Left renal cortex interstitium (tissue), 4 donors: ENCODE data around the gene LRRC73. TPM values are rescaled to one million over a fixed set of nuclear protein-coding genes. Genes with fewer than 3 reads are reported as not detected.
"Not testable (repeated sequence)": the region's sequence is repeated elsewhere in the genome, so short reads cannot be mapped to it uniquely, and the experiment has no call there.

Experiments used
- DNase-seq, 4 donors: peaks; one replicate each; pipeline ENCODE4 v3.0.0-alpha.2; 2013; ENCODE audit warnings: low read depth in 4 of 4, low spot score in 2 of 4, missing footprints in 1 of 4
- polyA plus RNA-seq, 4 donors: library from polyadenylated mRNA; unstranded; fragments of 120-200 nt; gene quantifications; one replicate each; pipeline ENCODE4 v1.2.1, GENCODE V29; 2013; ENCODE audit not compliant: insufficient read length in 4 of 4

LRRC73 gene, protein sequence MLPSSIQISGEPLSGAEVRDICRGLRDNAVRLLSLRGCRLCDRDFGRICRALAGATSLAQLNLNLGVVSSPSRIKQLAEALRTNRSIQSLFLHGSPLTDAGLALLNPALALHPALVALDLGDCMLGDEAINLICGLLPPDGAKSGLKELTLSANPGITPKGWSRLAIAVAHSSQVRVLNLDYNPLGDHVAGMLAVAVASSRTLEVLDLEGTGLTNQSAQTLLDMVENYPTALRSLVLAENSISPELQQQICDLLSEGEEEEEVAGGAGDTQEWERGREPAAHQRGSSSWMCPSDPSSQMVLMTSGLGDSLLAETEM
- 1 to 10 TPM in 3 of 4 donors, under 1 TPM in 1; 0.95 to 1.8 (median 1.4) TPM for polyA plus RNA-seq

GRCh38 chr6:43509984-43510826 lies at the start of gene LRRC73:
TSS of gene LRRC73 (minus strand) at chr6:43510346. CDS start at chr6:43509785, 561 bp downstream.
- DNase-seq, result peak in 2 of 4 donors; percentile 42 to 60

DNA sequence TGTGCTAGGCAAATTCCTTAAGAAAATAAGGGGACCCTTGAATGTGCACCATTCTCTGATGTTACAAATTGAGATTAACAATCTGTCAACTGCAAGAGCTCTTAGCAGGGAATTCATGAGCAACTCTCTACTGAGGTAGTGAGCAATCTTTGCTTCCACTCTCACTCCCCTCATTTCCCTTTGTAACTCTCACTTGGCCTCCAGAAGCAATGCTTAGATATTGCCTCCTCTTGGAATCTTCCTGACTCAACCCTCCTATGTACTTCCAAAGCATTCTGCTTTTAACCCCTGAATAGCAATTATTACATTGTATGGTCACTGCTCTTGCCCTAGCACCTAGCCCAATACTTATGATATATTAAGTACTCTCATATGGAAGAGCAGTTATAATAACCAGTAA lies 49.2 kb upstream of the LRRC73 start:
- DNase-seq, result no peak

GRCh38 chr6:43557620-43558019 lies 47.5 kb upstream of the LRRC73 start:
- DNase-seq, result not testable (repeated sequence)

GRCh38 chr6:43547222-43547621 lies 37.1 kb upstream of the LRRC73 start:
- DNase-seq, result no peak

GRCh38 chr6:43544461-43544860 lies 34.3 kb upstream of the LRRC73 start:
- DNase-seq, result no peak

DNA sequence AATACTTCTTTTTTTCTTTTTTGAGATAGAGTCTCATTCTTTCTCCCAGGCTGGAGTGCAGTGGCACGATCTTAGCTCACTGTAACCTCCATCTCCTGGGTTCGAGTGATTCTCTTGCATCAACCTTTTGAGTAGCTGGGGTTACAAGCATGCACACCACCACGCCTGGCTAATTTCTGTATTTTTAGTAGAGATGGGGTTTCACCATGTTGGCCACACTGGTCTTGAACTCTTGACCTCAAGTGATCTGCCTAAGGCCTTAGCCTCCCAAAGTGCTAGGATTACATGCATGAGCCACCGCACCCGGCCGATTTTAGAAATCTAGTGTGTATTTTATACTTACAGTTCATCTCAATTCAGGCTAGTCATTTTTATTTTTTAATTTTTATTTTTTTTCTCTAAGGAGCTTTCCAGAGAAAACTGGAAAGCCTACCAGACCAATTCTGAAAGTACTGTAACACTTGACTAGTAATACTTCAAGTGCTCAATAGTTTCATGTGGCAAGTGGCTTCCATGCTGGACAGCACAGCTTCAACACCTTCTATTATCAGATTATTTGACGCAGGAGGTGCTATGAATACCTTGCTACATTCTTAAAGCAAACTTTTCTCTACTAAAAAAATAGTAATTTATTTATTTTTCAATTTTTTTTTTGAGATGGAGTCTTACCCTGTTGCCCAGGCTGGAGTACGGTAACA lies 31.8 kb upstream of the LRRC73 start:
- no peak for DNase-seq

DNA sequence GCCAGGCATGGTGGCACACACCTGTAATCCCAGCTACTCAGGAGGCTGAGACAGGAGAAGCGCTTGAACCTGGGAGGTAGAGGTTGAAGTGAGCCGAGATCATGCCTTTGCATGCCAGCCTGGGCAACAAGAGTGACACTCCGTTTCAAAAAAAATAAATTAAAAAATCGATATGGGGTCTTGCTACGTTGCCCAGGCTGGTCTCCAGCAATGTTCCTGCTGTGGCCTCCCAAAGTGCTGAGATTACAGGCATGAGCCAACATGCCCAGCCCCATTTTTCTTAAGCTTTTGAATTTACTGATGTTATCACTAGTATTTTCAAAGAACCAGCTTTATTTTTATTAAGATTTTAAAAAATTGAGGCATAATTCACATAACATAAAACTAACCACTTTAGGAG lies 30.4 kb upstream of the LRRC73 start:
- DNase-seq, result no peak

DNA sequence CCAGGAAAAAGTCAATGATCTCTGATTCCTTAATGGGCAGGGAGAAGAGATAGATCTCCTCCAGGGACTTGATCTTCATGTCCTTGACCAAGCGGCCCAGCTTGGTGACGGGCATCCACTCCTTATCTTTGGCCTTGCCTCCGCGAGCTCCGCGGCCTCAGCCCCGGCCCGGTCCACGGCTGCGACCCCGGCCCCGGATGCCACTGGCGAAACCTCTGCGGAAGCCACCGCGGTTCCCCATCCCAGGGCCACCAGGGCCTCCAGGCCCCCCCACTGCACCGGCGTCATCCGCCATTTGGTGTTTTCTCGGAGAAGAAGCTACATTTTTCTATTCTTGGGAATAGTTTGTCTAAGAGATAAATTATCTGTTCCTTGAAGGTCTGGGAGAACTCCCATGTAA lies 29.3 kb upstream of the LRRC73 start:
- not testable (repeated sequence) for DNase-seq

GRCh38 chr6:43538986-43539385 lies 28.8 kb upstream of the LRRC73 start:
- DNase-seq, result not testable (repeated sequence)

GRCh38 chr6:43532201-43532600 lies 22.1 kb upstream of the LRRC73 start:
- DNase-seq, result no peak

GRCh38 chr6:43524483-43524961 lies 14.4 kb upstream of the LRRC73 start:
- DNase-seq, result no peak

- DNase-seq, result no peak
These were observed 13.1 kb upstream of the LRRC73 start for GRCh38 chr6:43523284-43523683.

DNA sequence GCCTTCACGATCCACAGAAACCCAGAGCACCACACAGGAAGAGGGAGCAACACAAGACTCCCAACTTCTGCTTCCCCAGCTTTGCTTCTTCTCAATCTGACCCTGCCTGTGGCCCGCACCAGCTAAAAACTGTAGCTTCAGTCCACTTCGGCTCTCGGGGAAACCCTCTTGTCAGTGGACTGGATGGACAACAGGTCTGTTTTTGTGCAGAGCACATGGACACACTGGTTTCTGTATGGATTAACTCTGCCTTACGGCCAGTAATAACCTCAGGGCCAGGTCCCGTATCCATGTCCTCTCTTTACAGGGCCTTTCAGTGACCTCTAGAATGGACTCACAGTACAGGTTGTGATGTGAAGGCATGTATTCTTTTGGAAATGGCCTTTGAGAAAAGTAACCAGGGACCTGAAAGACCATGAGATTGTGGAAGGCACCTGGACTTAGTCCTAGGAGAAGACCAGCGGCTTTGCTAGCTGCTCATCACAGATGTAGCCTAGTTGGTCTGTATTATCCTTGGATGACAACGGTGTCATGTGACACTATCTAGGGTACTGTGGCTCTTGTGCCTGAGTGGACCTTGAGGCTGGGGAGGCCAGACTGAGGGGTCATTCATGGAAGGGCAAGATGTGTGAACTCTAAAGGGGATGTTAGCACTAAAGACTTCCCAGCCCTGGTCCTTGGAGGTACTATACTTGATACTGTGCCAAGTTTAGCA lies 12.6 kb upstream of the LRRC73 start:
- no peak for DNase-seq

GRCh38 chr6:43521836-43522235 lies 11.7 kb upstream of the LRRC73 start:
- no peak for DNase-seq

GRCh38 chr6:43520097-43520496 lies 10.0 kb upstream of the LRRC73 start:
- DNase-seq, result no peak

GRCh38 chr6:43517505-43518357 lies 7.6 kb upstream of the LRRC73 start:
- no peak for DNase-seq

DNA sequence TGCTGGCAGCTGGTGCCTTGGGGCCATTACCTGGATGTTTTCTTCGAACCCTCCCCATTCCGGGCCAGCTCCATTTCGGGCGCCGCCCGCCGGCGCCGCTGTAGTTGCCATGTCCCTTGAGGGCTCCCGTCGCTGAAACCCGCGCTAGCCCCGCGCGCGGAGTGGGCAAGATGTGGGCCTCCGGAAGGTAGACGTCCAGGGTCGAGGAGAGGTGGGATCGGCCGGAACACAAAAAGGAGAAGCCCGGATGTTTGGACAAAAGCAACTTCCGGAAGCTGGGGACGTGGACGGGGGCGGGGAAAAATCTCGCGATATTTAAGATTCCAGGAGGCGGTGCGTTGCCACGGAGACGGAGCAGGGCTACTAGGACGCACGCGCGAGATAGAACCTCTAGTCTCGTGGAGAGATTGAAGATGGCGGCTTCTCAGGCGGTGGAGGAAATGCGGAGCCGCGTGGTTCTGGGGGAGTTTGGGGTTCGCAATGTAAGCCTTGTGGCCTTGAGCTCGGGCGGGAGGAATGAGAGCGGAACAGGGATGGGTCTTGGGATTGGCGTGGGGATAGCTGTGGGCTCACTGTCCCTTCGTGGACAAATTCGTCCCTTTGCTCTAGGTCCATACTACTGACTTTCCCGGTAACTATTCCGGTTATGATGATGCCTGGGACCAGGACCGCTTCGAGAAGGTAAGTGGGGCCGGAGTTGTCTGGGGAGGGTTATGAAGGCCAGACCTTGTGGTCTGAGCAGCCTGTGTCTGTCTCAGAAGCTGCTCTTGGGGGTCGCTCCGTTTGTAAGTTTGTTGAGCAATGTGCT lies 6.8 kb upstream of the LRRC73 start, which contains the start of the genes POLR1C and YIPF3:
POLR1C (plus strand) TSS at position 393 of the 808 bp plus-strand sequence; CDS start at position 414, 21 bp downstream.
YIPF3 (minus strand) TSS at position 230 of the 808 bp plus-strand sequence; CDS start at position 111, 119 bp downstream.
- peak; percentile 93 to 98 (median 96) for DNase-seq

DNA sequence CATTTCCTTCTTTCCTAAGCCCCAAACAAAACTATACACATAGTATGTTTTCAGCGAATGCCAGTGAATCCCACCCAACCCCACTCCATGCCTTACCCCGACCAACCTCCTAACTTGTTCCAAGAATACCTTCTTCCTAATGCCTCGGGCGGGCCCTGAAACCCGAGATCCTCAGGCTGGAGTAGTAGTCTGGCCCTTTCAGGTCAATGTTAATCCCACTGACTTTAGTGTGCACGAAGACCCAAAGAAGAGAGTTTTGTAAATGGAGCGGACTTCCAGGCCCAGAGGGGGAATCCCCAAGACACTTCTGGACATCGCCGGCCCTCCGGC lies 6.2 kb upstream of the LRRC73 start:
- DNase-seq, result no peak
